DMS79 (cell line): Measurements from ENCODE around the gene ARL5C.

Experiments used
- DNase-seq: peaks from one replicate; lab custom pipeline; 2025; lab: John Stamatoyannopoulos, UW

The ARL5C gene

GRCh38 chr17:39107155-39107554, 58.8 kb downstream of the ARL5C start:
- DNase-seq: no peak
